DMS153 treated with DMSO at 0.1 percent for 48 hours (cell line): ENCODE results near the gene ATP6V0A1.
A peak's percentile ranks its signal among the peaks of the same experiment; 100 is the strongest.
"Not testable (repeated sequence)": the region's sequence is repeated elsewhere in the genome, so short reads cannot be mapped to it uniquely, and the experiment has no call there.

Source experiments
- DNase-seq: peaks from one replicate; lab custom pipeline; 2025; ENCODE audit not compliant: unreplicated experiment; lab: John Stamatoyannopoulos, UW

ATP6V0A1 gene

GRCh38 chr17:42475835-42476234 is 17.2 kb downstream of the ATP6V0A1 start:
- DNase-seq = no peak

GRCh38 chr17:42476411-42476810 is 17.7 kb downstream of the ATP6V0A1 start:
- DNase-seq = no peak

- DNase-seq = no peak
Measured at GRCh38 chr17:42477173-42477572, 18.5 kb downstream of the ATP6V0A1 start.

- not testable (repeated sequence) for DNase-seq
Measured at GRCh38 chr17:42477824-42478223, 19.1 kb downstream of the ATP6V0A1 start.

- no peak for DNase-seq
Measured at GRCh38 chr17:42484304-42484703, 25.6 kb downstream of the ATP6V0A1 start.

- DNase-seq = no peak
Measured at GRCh38 chr17:42485680-42486079, 27.0 kb downstream of the ATP6V0A1 start.

- no peak for DNase-seq
Measured at GRCh38 chr17:42488032-42488431, 29.4 kb downstream of the ATP6V0A1 start.

- no peak for DNase-seq
Measured at GRCh38 chr17:42493319-42493718, 34.6 kb downstream of the ATP6V0A1 start.

GRCh38 chr17:42494673-42495072 is 36.0 kb downstream of the ATP6V0A1 start:
- no peak for DNase-seq

GRCh38 chr17:42498828-42499227 is 40.1 kb downstream of the ATP6V0A1 start:
- DNase-seq = no peak

- no peak for DNase-seq
Measured at GRCh38 chr17:42502091-42502490, 43.4 kb downstream of the ATP6V0A1 start.

GRCh38 chr17:42502926-42503325 is 44.2 kb downstream of the ATP6V0A1 start:
- no peak for DNase-seq

GRCh38 chr17:42507671-42508070 is 49.0 kb downstream of the ATP6V0A1 start:
- DNase-seq = no peak

- no peak for DNase-seq
Measured at GRCh38 chr17:42508426-42509165, 49.9 kb downstream of the ATP6V0A1 start.

GRCh38 chr17:42509409-42509808 is 50.7 kb downstream of the ATP6V0A1 start:
- DNase-seq = no peak

GRCh38 chr17:42509841-42510240 is 51.2 kb downstream of the ATP6V0A1 start:
- no peak for DNase-seq

- DNase-seq = no peak
Measured at GRCh38 chr17:42512246-42512645, 53.6 kb downstream of the ATP6V0A1 start.

GRCh38 chr17:42512733-42513251 is 54.1 kb downstream of the ATP6V0A1 start:
- DNase-seq = no peak

- DNase-seq = no peak
Measured at GRCh38 chr17:42513686-42514085, 55.0 kb downstream of the ATP6V0A1 start.

GRCh38 chr17:42514279-42514678 is 55.6 kb downstream of the ATP6V0A1 start:
- no peak for DNase-seq

GRCh38 chr17:42514867-42515266 is 56.2 kb downstream of the ATP6V0A1 start:
- DNase-seq = no peak

GRCh38 chr17:42517516-42517915 is 58.8 kb downstream of the ATP6V0A1 start:
- peak; percentile 21 for DNase-seq
